Activated naive CD4-positive, alpha-beta T cell treated with anti-CD3 and anti-CD28 coated beads, Interleukin-2, amount 10 ng/mL, durations not matched to agents 7 days and 5 days (primary cell): ENCODE measurements around the gene PIWIL4.
"Not testable (repeated sequence)": the region's sequence is repeated elsewhere in the genome, so short reads cannot be mapped to it uniquely, and the experiment has no call there.

Experiments
- CTCF ChIA-PET: fragments of 350-600 bp; sonication (Branson Sonifier 250); formaldehyde crosslinking; loops from one replicate; lab custom pipeline; 2021; ENCODE audit warnings: antibody characterized with exemption; lab: Charles Lee
- DNase-seq: peaks from one replicate; pipeline ENCODE4 v3.0.0-alpha.2; 2020
- H3K27ac Mint-ChIP-seq: one replicate; pipeline ENCODE4 v1.8.0; 2021; ENCODE audit warnings: mild to moderate bottlenecking, moderate library complexity, mixed read lengths
- H3K27me3 Mint-ChIP-seq: one replicate; pipeline ENCODE4 v1.8.0; 2021; ENCODE audit warnings: mild to moderate bottlenecking, mixed read lengths
- H3K36me3 Mint-ChIP-seq: one replicate; pipeline ENCODE4 v1.8.0; 2021; ENCODE audit warnings: mixed read lengths
- H3K4me1 Mint-ChIP-seq: one replicate; pipeline ENCODE4 v1.8.0; 2021; ENCODE audit warnings: mixed read lengths
- H3K4me3 Mint-ChIP-seq: one replicate; pipeline ENCODE4 v1.8.0; 2021; ENCODE audit warnings: mild to moderate bottlenecking, moderate library complexity, mixed read lengths
- H3K9me3 Mint-ChIP-seq: one replicate; pipeline ENCODE4 v1.8.0; 2021; ENCODE audit warnings: mixed read lengths

PIWIL4 gene

GRCh38 chr11:94537031-94537600, 30.1 kb upstream of the PIWIL4 start:
- Mint-ChIP-seq H3K4me1 (no peaks in the 10 kb centered on the region), H3K27ac (no peak overlapping the region), H3K9me3 (no peaks in the 10 kb centered on the region), H3K4me3 (no peak overlapping the region), H3K27me3 (peaks cover 25% of the 10 kb centered on the region), H3K36me3 (no peaks in the 10 kb centered on the region)
- CTCF ChIA-PET, result no interaction called here
- no peak for DNase-seq

DNA sequence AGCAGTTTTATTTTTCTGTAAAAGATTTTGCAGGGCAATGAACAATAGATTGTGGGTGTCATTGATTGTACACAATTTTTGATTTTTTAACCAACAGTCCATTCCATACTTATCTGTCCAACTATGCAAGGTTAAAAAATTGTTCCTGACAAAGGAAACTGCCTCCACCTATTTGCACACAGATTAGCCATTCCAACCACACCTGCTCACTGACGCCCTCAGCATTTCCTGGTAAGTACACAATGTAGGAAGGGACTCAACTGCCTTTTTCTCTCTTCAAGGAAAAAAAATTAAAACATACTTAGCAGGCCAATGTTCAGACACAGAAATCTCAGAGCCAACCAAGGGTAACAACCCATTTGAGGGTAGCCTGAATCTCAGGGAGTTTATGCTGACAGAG, 27.7 kb upstream of the PIWIL4 start:
- Mint-ChIP-seq H3K27me3 (peaks cover 22% of the 10 kb centered on the region), H3K4me1 (peaks cover 11% of the 10 kb centered on the region), H3K36me3 (peaks cover 2% of the 10 kb centered on the region), H3K27ac (no peak overlapping the region), H3K4me3 (no peak overlapping the region), H3K9me3 (no peaks in the 10 kb centered on the region)
- no peak for DNase-seq
- CTCF ChIA-PET, result no interaction called here

GRCh38 chr11:94543695-94544645, 23.2 kb upstream of the PIWIL4 start, which contains the start of gene FUT4:
TSS of gene FUT4 (plus strand) at chr11:94543921. CDS start at chr11:94544134, 213 bp downstream.
- peak within 1 kb of the TSS; percentile 97 for H3K4me3 Mint-ChIP-seq
- H3K36me3 Mint-ChIP-seq, result peaks cover 11% of the 10 kb centered on the region
- H3K9me3 Mint-ChIP-seq, result no peaks in the 10 kb centered on the region
- peaks cover 36% of the 10 kb centered on the region for H3K4me1 Mint-ChIP-seq
- H3K27me3 Mint-ChIP-seq, result peaks cover 8% of the 10 kb centered on the region
- DNase-seq, result peak; percentile 82
- H3K27ac Mint-ChIP-seq, result peak within 1 kb of the TSS; percentile 99
- CTCF ChIA-PET, result no interaction called here

GRCh38 chr11:94544646-94545263, 22.4 kb upstream of the PIWIL4 start:
- H3K27ac Mint-ChIP-seq, result peak overlapping the region; percentile 78
- peaks cover 3% of the 10 kb centered on the region for H3K27me3 Mint-ChIP-seq
- H3K4me3 Mint-ChIP-seq, result peak overlapping the region; percentile 71
- peaks cover 14% of the 10 kb centered on the region for H3K36me3 Mint-ChIP-seq
- no peak for DNase-seq
- H3K9me3 Mint-ChIP-seq, result no peaks in the 10 kb centered on the region
- CTCF ChIA-PET, result no interaction called here
- peaks cover 37% of the 10 kb centered on the region for H3K4me1 Mint-ChIP-seq

GRCh38 chr11:94545264-94546161, 21.7 kb upstream of the PIWIL4 start:
- CTCF ChIA-PET, result interaction anchor here (1.1 kb wide), 2 partner anchors 20 to 28 kb away, joined by 4 to 5 read pairs; no protein-coding TSS in a partner anchor
- Mint-ChIP-seq H3K9me3 (no peaks in the 10 kb centered on the region), H3K27me3 (peaks cover 3% of the 10 kb centered on the region), H3K27ac (peak overlapping the region; percentile 78), H3K36me3 (peaks cover 20% of the 10 kb centered on the region), H3K4me3 (peak overlapping the region; percentile 71), H3K4me1 (peaks cover 40% of the 10 kb centered on the region)
- DNase-seq, result no peak

GRCh38 chr11:94546162-94546470, 21.1 kb upstream of the PIWIL4 start:
- H3K4me1 Mint-ChIP-seq, result peaks cover 40% of the 10 kb centered on the region
- H3K4me3 Mint-ChIP-seq, result peak overlapping the region; percentile 71
- CTCF ChIA-PET, result interaction anchor here (1.1 kb wide), 2 partner anchors 19 to 28 kb away, joined by 4 to 5 read pairs; no protein-coding TSS in a partner anchor
- no peaks in the 10 kb centered on the region for H3K9me3 Mint-ChIP-seq
- H3K27me3 Mint-ChIP-seq, result peaks cover 3% of the 10 kb centered on the region
- no peak for DNase-seq
- H3K36me3 Mint-ChIP-seq, result peaks cover 20% of the 10 kb centered on the region
- H3K27ac Mint-ChIP-seq, result no peak overlapping the region

DNA sequence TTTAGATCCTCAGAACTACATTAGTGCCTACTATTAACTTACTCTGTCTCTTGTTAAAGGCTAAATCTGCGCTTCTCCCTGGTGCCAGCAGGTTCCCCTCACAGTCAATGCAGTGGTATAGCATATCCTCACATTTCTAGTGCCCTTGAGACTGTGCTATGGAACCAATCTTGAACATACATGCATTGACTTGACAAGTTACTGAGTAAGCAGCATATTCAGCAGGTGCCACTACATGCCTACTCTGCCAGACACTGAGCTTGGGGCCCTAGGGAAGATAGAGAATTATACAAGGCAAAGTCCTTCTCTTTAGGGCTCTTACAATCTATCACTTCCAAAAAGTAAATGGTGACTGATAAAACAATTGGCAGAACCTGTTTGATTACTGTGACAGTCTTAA, 20.3 kb upstream of the PIWIL4 start:
- H3K4me3 Mint-ChIP-seq, result peak overlapping the region; percentile 3
- H3K4me1 Mint-ChIP-seq, result peaks cover 40% of the 10 kb centered on the region
- CTCF ChIA-PET, result interaction anchor here (2.2 kb wide), 1 partner anchor 30 kb away, joined by 6 read pairs; no protein-coding TSS in a partner anchor
- peaks cover 20% of the 10 kb centered on the region for H3K36me3 Mint-ChIP-seq
- H3K27me3 Mint-ChIP-seq, result peaks cover 3% of the 10 kb centered on the region
- no peaks in the 10 kb centered on the region for H3K9me3 Mint-ChIP-seq
- no peak for DNase-seq
- H3K27ac Mint-ChIP-seq, result no peak overlapping the region

DNA sequence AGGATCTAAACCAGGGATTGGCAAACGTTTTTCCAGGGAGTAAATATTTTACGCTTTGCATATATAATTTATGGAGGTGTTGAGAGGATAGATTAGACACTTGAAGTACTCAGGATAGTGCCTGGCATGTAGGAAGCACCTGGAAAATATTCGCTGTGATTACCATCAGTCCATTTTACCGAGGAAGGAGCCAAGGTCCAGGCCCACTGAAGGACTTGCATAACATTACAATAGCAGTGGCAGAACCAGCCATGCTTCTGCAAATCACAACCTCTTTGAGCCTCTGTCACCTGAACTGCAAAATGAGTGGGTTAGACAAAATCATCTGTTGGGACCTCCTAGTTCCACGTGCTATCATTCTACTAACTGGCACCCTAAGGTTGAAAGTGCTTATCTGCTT, 18.0 kb upstream of the PIWIL4 start:
- no peak overlapping the region for H3K4me3 Mint-ChIP-seq
- H3K9me3 Mint-ChIP-seq, result no peaks in the 10 kb centered on the region
- peak overlapping the region; percentile 14 for H3K27ac Mint-ChIP-seq
- peaks cover 29% of the 10 kb centered on the region for H3K4me1 Mint-ChIP-seq
- peaks cover 18% of the 10 kb centered on the region for H3K36me3 Mint-ChIP-seq
- CTCF ChIA-PET, result no interaction called here
- DNase-seq, result no peak
- no peaks in the 10 kb centered on the region for H3K27me3 Mint-ChIP-seq

GRCh38 chr11:94550513-94550912, 16.7 kb upstream of the PIWIL4 start:
- Mint-ChIP-seq H3K27me3 (no peaks in the 10 kb centered on the region), H3K4me3 (no peak overlapping the region), H3K9me3 (no peaks in the 10 kb centered on the region), H3K36me3 (peaks cover 16% of the 10 kb centered on the region), H3K27ac (no peak overlapping the region), H3K4me1 (peaks cover 25% of the 10 kb centered on the region)
- CTCF ChIA-PET, result no interaction called here
- DNase-seq, result no peak

DNA sequence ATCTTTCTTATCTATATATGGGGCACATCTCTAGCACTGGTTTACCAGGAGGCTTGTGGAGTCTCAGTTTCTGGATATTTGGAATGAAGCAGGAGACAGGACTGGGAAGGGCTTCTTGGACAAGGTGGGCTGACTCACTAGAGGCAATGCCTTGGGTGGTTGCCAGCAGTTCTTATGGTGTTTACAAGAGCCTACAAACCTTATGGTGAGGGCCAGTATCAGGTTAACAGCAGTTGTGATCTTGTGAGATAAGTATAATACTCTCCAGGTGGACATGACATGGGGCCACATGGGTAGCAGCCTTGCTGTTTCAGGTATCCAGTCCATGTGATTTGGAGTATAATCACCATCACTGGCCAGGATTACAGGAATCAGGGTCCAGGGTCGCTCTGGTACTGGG, 13.2 kb upstream of the PIWIL4 start:
- no peak overlapping the region for H3K4me3 Mint-ChIP-seq
- CTCF ChIA-PET, result no interaction called here
- H3K27me3 Mint-ChIP-seq, result no peaks in the 10 kb centered on the region
- no peak overlapping the region for H3K27ac Mint-ChIP-seq
- no peaks in the 10 kb centered on the region for H3K9me3 Mint-ChIP-seq
- H3K4me1 Mint-ChIP-seq, result peaks cover 4% of the 10 kb centered on the region
- DNase-seq, result no peak
- H3K36me3 Mint-ChIP-seq, result peaks cover 9% of the 10 kb centered on the region

GRCh38 chr11:94555752-94556329, 11.3 kb upstream of the PIWIL4 start:
- not testable (repeated sequence) for H3K4me3 Mint-ChIP-seq, H3K27ac Mint-ChIP-seq, H3K36me3 Mint-ChIP-seq, H3K9me3 Mint-ChIP-seq, H3K4me1 Mint-ChIP-seq, H3K27me3 Mint-ChIP-seq, DNase-seq
- CTCF ChIA-PET, result interaction anchor here (1.4 kb wide), 1 partner anchor 67 kb away, joined by 3 read pairs; no protein-coding TSS in a partner anchor

- Mint-ChIP-seq H3K4me1 (no peaks in the 10 kb centered on the region), H3K9me3 (no peaks in the 10 kb centered on the region), H3K4me3 (no peak overlapping the region), H3K36me3 (no peaks in the 10 kb centered on the region), H3K27me3 (no peaks in the 10 kb centered on the region), H3K27ac (no peak overlapping the region)
- no peak for DNase-seq
- CTCF ChIA-PET, result no interaction called here
Observed at GRCh38 chr11:94557421-94557820, 9.7 kb upstream of the PIWIL4 start.

DNA sequence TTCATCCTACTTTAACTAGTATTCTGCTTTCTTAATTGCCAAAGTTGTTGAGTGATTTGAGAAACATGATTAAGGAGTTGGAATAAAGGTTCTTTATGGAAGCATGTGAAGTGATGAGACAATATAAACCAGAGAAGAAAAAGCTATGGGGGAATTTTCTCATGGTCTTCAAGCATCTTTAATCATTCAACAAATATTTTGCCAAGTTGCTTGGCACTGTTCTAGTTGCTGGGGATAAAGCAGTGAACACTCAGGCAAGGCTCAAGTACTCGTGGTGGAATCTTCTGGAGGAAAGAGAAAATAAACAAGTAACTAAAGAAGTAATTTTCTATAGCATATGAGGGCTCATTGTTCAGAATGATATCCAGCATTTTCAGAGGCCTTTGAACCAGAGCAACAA, 9.2 kb upstream of the PIWIL4 start:
- CTCF ChIA-PET, result no interaction called here
- no peaks in the 10 kb centered on the region for H3K9me3 Mint-ChIP-seq
- no peak for DNase-seq
- H3K36me3 Mint-ChIP-seq, result no peaks in the 10 kb centered on the region
- H3K27me3 Mint-ChIP-seq, result no peaks in the 10 kb centered on the region
- no peak overlapping the region for H3K4me3 Mint-ChIP-seq
- H3K4me1 Mint-ChIP-seq, result no peaks in the 10 kb centered on the region
- H3K27ac Mint-ChIP-seq, result no peak overlapping the region
